Panc1 (cell line): Measurements from ENCODE around the gene WDR64. TPM values are rescaled to one million over a fixed set of nuclear protein-coding genes. Genes with fewer than 3 reads are reported as not detected.

Source experiments
- ATAC-seq: fragments of 200-7000 bp; cut with Tn5 transposase; 2 replicates; pipeline ENCODE4 v1.9.1; 2020; ENCODE audit warnings: mild to moderate bottlenecking, moderate library complexity
- BruUV-seq: library from RNA; stranded (reverse); fragments of 400-500 nt; replicated peaks from 2 replicates; lab custom pipeline; 2021; lab: Mats Ljungman, UMichigan
- CTCF ChIA-PET: fragments of 300-600 bp; sonication (Branson Sonifier 250); formaldehyde crosslinking; loops from one replicate; lab custom pipeline; 2022; ENCODE audit warnings: antibody characterized with exemption; lab: Charles Lee
- POLR2A ChIA-PET: fragments of 300-600 bp; sonication (Branson Sonifier 250); formaldehyde crosslinking; loops from one replicate; lab custom pipeline; 2022; ENCODE audit warnings: antibody characterized with exemption; lab: Charles Lee
- DNase-seq: peaks from one replicate; pipeline ENCODE4 v3.0.0-alpha.2; 2010; ENCODE audit warnings: low read depth, low spot score
- H3K27ac ChIP-seq: 2 replicates; pipeline ENCODE4 v1.5.1; 2011; ENCODE audit warnings: mild to moderate bottlenecking, low read length, inconsistent platforms
- H3K27me3 ChIP-seq: fragments of 200-500 bp; sonication (Bioruptor generic); 2 replicates; pipeline ENCODE4 v1.6.0; 2014; ENCODE audit warnings: low read length, inconsistent platforms; ENCODE audit not compliant: control insufficient read depth, insufficient read depth
- H3K36me3 ChIP-seq: fragments of 200-500 bp; sonication (Bioruptor generic); 2 replicates; pipeline ENCODE4 v1.5.1; 2014; ENCODE audit warnings: inconsistent platforms, mild to moderate bottlenecking, low read length, moderate library complexity; ENCODE audit not compliant: control insufficient read depth, insufficient read depth
- H3K4me1 ChIP-seq: 2 replicates; pipeline ENCODE4 v1.5.1; 2011; ENCODE audit warnings: inconsistent platforms, mild to moderate bottlenecking, low read length, moderate library complexity; ENCODE audit not compliant: control insufficient read depth, insufficient read depth
- H3K4me3 ChIP-seq, 2 experiments: 2 replicates each; pipeline ENCODE4 v1.5.1; 2011 to 2012; ENCODE audit warnings: low read depth in 2 of 2, low read length in 2 of 2, mild to moderate bottlenecking in 2 of 2, inconsistent platforms in 1 of 2, moderate library complexity in 1 of 2
- H3K9me3 ChIP-seq: fragments of 200-500 bp; sonication (Bioruptor generic); 2 replicates; pipeline ENCODE4 v1.5.1; 2014; ENCODE audit warnings: low read depth, mild to moderate bottlenecking, inconsistent platforms, low read length, moderate library complexity; ENCODE audit not compliant: control insufficient read depth, insufficient read depth
- CTCF ChIP-seq: fragments of 450-650 bp; IDR thresholded peaks from 2 replicates; pipeline ENCODE4 v1.5.1; 2017; ENCODE audit warnings: mild to moderate bottlenecking
- POLR2AphosphoS5 ChIP-seq: IDR thresholded peaks from 2 replicates; pipeline ENCODE4 v1.6.1; 2012; ENCODE audit warnings: mild to moderate bottlenecking, low read depth, low read length, moderate library complexity
- REST ChIP-seq, 2 experiments: IDR thresholded peaks; 2 replicates each; pipeline ENCODE4 v1.6.1; 2011 to 2012; ENCODE audit warnings: low read depth in 2 of 2, control low read depth in 1 of 2, low read length in 1 of 2, mild to moderate bottlenecking in 1 of 2, moderate library complexity in 1 of 2; ENCODE audit not compliant: insufficient read depth in 1 of 2
- SIN3A ChIP-seq: IDR thresholded peaks from 2 replicates; pipeline ENCODE4 v1.6.1; 2012; ENCODE audit warnings: low read depth, mild to moderate bottlenecking, low read length, moderate library complexity, borderline replicate concordance; ENCODE audit not compliant: insufficient read depth
- TCF7L2 ChIP-seq: IDR thresholded peaks from 2 replicates; pipeline ENCODE4 v1.6.1; 2011; ENCODE audit warnings: mild to moderate bottlenecking, low read depth, low read length, inconsistent platforms
- in situ Hi-C: cut with HindIII; loops from 2 replicates; pipeline ENCODE4 v1.10.0; 2016; ENCODE audit warnings: low sequenced_read_pairs, low pct_unique_long_range_greater_than_20kb
- intact Hi-C: fragments of 100-400 bp; cut with micrococcal nuclease; formaldehyde crosslinking; loops from one replicate; pipeline ENCODE4 v1.10.0; 2022; ENCODE audit not compliant: unreplicated experiment
- total RNA-seq: library from RNA; stranded (reverse); gene quantifications from one replicate; pipeline ENCODE4 v1.2.1, GENCODE V29; 2021; ENCODE audit not compliant: unreplicated experiment

WDR64 gene
- total RNA-seq, 1 experiment from 2014 or later, result not detected

- peaks cover 10% of the 10 kb centered on the region for H3K36me3 ChIP-seq
- peaks cover 18% of the 10 kb centered on the region for H3K4me1 ChIP-seq
- no peak overlapping the region for H3K27ac ChIP-seq
- ATAC-seq (no peak), DNase-seq (no peak)
- H3K9me3 ChIP-seq, result no peaks in the 10 kb centered on the region
- H3K4me3 ChIP-seq, result no peak overlapping the region
- CTCF ChIA-PET, result no interaction called here
- intact Hi-C loops (no loop called here), in situ Hi-C loops (no loop called here)
- no peaks in the 10 kb centered on the region for H3K27me3 ChIP-seq
- POLR2A ChIA-PET, result no interaction called here
- BruUV-seq, result no TSS peak
- TF ChIP-seq REST (IDR thresholded peaks at IDR 0.05; ENCODE audit: insufficient read depth in 1 of 2, low read depth in 2 of 2, low read length in 1 of 2), result no peak
- TF ChIP-seq SIN3A, result no peak
- TF ChIP-seq CTCF, result no peak
- no peak for TF ChIP-seq POLR2AphosphoS5
- TF ChIP-seq TCF7L2, result no peak
These were observed 194.3 kb downstream of the WDR64 start for GRCh38 chr1:241846375-241846774.

GRCh38 chr1:241846862-241847539, 194.9 kb downstream of the WDR64 start:
- in situ Hi-C loops, result no loop called here
- DNase-seq (no peak), ATAC-seq (no peak)
- Histone ChIP-seq H3K4me3 (peak overlapping the region; percentile 94 to 98), H3K4me1 (peaks cover 18% of the 10 kb centered on the region), H3K27me3 (no peaks in the 10 kb centered on the region), H3K27ac (peak overlapping the region; percentile 95), H3K9me3 (no peaks in the 10 kb centered on the region), H3K36me3 (peaks cover 13% of the 10 kb centered on the region)
- ChIA-PET POLR2A (no interaction called here), CTCF (no interaction called here)
- 0 out of 4 replicates have a peak, but pooled peaks of 1 of the 2 experiments have one; percentile 15 for TF ChIP-seq REST (IDR thresholded peaks at IDR 0.05; ENCODE audit: insufficient read depth in 1 of 2, low read depth in 2 of 2, low read length in 1 of 2)
- no peak for TF ChIP-seq TCF7L2
- BruUV-seq, result TSS peak; percentile 76
- intact Hi-C loops, result no loop called here
